Small intestine (tissue), 7 donors: ENCODE results near the gene PLA2G4B. TPM values are rescaled to one million over a fixed set of nuclear protein-coding genes. Genes with fewer than 3 reads are reported as not detected.

Experiments
- DNase-seq, 2 donors: peaks; one replicate each; pipeline versions ENCODE4 v3.0.0 to v3.0.0-alpha.2; 2013
- FAIRE-seq: peaks from 2 replicates; lab custom pipeline; 2012; peaks lifted over from hg19 to GRCh38; lab: Jason Lieb, UNC
- H3K27ac ChIP-seq, 3 donors: one replicate each; pipeline ENCODE4 v1.5.1; 2013; ENCODE audit warnings: low read length in 2 of 3, mild to moderate bottlenecking in 2 of 3, control low read depth in 1 of 3, inconsistent platforms in 1 of 3, low read depth in 1 of 3, moderate library complexity in 1 of 3
- H3K27me3 ChIP-seq, 3 donors: one replicate each; pipeline ENCODE4 v1.6.1; 2013; ENCODE audit warnings: low read length in 3 of 3, inconsistent platforms in 1 of 3; ENCODE audit not compliant: control insufficient read depth in 3 of 3, insufficient read depth in 3 of 3
- H3K36me3 ChIP-seq, 3 donors: one replicate each; pipeline ENCODE4 v1.6.1; 2013; ENCODE audit warnings: low read length in 3 of 3, inconsistent platforms in 1 of 3, low read depth in 1 of 3, mild to moderate bottlenecking in 1 of 3, moderate library complexity in 1 of 3; ENCODE audit not compliant: control insufficient read depth in 3 of 3, insufficient read depth in 2 of 3
- H3K4me1 ChIP-seq, 3 donors: one replicate each; pipeline ENCODE4 v1.6.1; 2013; ENCODE audit warnings: low read length in 2 of 3, inconsistent platforms in 1 of 3, low read depth in 1 of 3, mild to moderate bottlenecking in 1 of 3, moderate library complexity in 1 of 3; ENCODE audit not compliant: control insufficient read depth in 3 of 3, insufficient read depth in 2 of 3
- H3K4me3 ChIP-seq, 3 donors: one replicate each; pipeline ENCODE4 v1.5.1; 2013; ENCODE audit warnings: low read length in 3 of 3, control low read depth in 1 of 3, inconsistent platforms in 1 of 3, low read depth in 1 of 3, mild to moderate bottlenecking in 1 of 3, moderate library complexity in 1 of 3
- H3K9me3 ChIP-seq, 2 donors: one replicate each; pipeline ENCODE4 v1.6.1; 2013; ENCODE audit warnings: low read depth in 1 of 2, low read length in 1 of 2; ENCODE audit not compliant: control insufficient read depth in 2 of 2, insufficient read depth in 1 of 2
- WGBS, 3 donors: extraction: QIAGEN DNeasy Blood & Tissue Kit; methylation state at CpG; one replicate each; pipeline ENCODE4 v1.1.7; 2013; 5-methylcytosine and 5-hydroxymethylcytosine counted together
- polyA plus RNA-seq, 4 donors: library from polyadenylated mRNA; stranded (reverse) in 3 of 4; unstranded in 1 of 4; fragments of 200-250 nt in 3 of 4; fragments of 120-200 nt in 1 of 4; gene quantifications; one replicate each; pipeline versions ENCODE4 v1.2.1 to v1.2.3, GENCODE V29; 2013
- donor health status: healthy with polysubstance abuse.
- donor health status: control.
- donor health status: control.
- donor health status: Bipolar disorder and iron deficiency.
- donor health status: healthy.

Gene PLA2G4B
- polyA plus RNA-seq, 4 donors: 4.6 to 13.0 (median 10.2) TPM

DNA sequence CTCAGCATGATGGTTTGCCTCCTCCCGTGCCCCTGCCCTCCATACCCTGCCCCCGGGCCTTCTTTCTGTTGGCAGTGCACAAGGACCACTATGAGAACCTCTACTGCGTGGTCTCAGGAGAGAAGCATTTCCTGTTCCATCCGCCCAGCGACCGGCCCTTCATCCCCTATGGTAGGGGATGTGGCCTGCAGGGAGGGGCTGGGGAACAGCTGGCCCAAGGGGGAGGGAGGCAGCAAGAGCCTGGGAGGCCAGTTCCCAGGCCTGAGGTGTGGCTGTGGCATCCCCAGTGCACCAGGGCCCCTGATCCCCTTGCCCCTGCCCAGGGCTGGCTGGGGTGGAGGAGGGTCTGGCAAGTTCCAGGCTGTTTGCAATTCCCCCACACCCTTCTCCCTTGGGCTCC, 2.6 kb upstream of the PLA2G4B start:
- no peak overlapping the region for H3K4me3 ChIP-seq
- no peaks in the 10 kb centered on the region for H3K9me3 ChIP-seq
- 70 to 88% (median 83%) methylated on average over 6 of the region's 6 CpGs for WGBS, 3 donors
- no peaks in the 10 kb centered on the region for H3K27me3 ChIP-seq
- H3K36me3 ChIP-seq: peaks cover 0 to 77% (median 2%) of the 10 kb centered on the region in 3 donors
- H3K4me1 ChIP-seq: no peaks in the 10 kb centered on the region
- H3K27ac ChIP-seq: no peak overlapping the region
- no peak for FAIRE-seq
- DNase-seq: no peak

DNA sequence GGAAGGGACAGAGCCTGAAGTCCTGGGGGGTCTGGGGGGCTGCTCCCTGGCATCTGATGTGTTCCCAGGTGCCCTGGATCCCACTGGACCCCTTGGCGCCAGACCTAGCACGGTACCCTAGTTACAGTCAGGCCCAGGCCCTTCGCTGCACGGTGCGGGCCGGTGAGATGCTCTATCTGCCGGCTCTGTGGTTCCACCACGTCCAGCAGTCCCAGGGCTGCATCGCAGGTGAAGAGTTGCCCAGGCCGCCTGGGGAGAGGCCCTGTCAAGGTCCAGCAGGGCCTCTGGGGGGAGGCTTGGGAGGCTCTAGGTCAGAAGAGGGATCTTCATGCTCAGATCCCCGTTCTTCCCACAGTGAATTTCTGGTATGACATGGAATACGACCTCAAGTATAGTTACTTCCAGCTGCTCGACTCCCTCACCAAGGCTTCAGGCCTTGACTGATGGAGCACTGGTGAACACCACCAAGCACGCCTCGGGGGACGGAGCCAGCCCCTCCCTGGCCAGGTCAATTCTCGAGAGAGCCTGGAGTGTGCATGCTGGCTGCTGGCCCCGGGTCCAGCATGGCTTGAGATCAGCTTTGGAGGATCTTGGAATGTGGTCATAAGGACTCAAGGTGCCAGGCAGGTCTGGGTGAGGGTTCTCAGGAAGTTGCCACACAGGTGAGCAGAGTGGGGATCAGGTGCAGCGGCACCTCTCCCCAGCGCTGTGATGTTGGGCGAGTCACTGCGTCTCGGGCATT, 1.8 kb upstream of the PLA2G4B start:
- FAIRE-seq (no peak), DNase-seq (no peak)
- 92 to 97% (median 94%) methylated on average over 23 of the region's 23 CpGs for WGBS, 3 donors
- peaks cover 0 to 77% (median 2%) of the 10 kb centered on the region in 3 donors for H3K36me3 ChIP-seq
- no peaks in the 10 kb centered on the region for H3K4me1 ChIP-seq
- no peak overlapping the region for H3K27ac ChIP-seq
- no peaks in the 10 kb centered on the region for H3K9me3 ChIP-seq
- H3K27me3 ChIP-seq: no peaks in the 10 kb centered on the region
- no peak overlapping the region for H3K4me3 ChIP-seq

DNA sequence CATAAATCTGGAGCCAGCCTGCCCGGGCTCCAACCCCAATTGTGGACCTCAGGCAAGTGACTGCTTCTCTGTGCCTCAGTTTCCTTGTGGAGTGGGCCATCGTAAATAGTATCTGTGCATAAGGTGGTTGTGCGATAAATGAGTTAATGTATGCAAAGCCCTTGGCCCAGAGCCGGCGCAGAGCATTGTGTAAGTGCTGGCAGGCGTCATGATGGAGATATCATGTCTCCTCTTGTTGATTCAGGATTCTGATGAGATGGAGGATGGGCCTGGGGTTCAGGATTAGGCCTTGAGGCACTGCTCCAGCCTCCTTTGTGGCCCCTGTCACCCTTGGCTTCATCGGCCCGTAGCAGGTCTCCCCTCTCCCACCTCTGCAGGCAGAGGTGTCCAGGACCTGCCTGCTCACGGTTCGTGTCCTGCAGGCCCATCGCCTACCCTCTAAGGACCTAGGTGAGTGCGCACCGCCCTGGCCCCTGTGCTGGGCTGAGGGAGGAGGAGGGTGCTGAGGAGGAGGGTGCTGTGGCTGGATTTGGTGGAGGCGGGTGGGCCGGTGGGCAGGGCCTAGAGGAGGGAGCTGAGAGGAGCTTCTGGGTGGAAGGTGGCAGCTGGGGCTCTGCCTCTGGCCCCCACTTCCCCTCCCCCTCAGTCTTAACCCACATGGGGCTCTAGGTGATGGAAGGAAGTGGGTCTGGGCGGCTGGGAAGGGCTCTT, 1.3 kb downstream of the PLA2G4B start:
- Histone ChIP-seq H3K36me3 (peaks cover 0 to 89% (median 2%) of the 10 kb centered on the region in 3 donors), H3K27ac (no peak overlapping the region), H3K9me3 (no peaks in the 10 kb centered on the region), H3K4me1 (no peaks in the 10 kb centered on the region), H3K27me3 (no peaks in the 10 kb centered on the region), H3K4me3 (no peak overlapping the region)
- 92 to 94% (median 93%) methylated on average over 14 to 16 of the region's 16 CpGs for WGBS, 3 donors
- DNase-seq: no peak
- FAIRE-seq: no peak

DNA sequence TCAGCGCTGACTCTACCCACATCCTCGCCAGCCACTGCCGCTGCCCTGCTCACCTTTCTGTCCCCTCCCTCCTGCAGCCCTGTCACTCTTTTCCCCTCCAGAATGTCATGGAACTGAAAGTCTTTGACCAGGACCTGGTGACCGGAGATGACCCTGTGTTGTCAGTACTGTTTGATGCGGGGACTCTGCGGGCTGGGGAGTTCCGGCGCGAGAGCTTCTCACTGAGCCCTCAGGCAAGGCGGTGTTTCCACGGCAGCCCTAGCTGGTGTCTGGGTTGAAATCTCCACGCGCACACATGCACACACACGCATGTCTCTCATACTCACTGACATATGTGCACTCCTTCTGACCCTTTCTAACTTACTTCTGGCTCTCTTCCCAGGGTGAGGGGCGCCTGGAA, 2.0 kb downstream of the PLA2G4B start:
- Histone ChIP-seq H3K36me3 (peaks cover 1 to 89% (median 7%) of the 10 kb centered on the region in 3 donors), H3K4me1 (no peaks in the 10 kb centered on the region), H3K4me3 (no peak overlapping the region), H3K27ac (no peak overlapping the region), H3K9me3 (no peaks in the 10 kb centered on the region), H3K27me3 (no peaks in the 10 kb centered on the region)
- DNase-seq (no peak), FAIRE-seq (no peak)
- 95 to 97% (median 96%) methylated on average over 15 of the region's 15 CpGs for WGBS, 3 donors

DNA sequence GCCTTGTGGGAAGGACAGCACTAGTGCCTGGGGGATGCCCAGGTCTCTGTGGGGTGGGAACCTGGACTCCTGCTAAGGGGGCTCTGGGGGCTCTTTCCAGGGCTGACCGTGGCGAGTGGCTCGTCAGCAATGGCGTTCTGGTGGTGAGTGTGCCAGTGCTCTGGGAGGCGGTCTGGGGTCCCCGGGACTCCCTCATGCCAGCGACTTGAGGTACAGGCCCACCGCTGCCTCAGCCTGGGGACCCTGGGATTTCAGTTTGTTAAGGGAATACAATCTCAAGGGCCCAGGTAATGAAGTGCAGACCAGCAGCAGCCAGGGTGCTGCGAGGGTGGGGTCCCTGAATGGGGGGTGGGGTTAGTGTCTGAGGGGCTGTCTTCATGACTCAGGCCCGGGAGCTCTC, 2.5 kb downstream of the PLA2G4B start:
- no peak overlapping the region for H3K27ac ChIP-seq
- peaks cover 3 to 89% (median 11%) of the 10 kb centered on the region in 3 donors for H3K36me3 ChIP-seq
- H3K9me3 ChIP-seq: no peaks in the 10 kb centered on the region
- H3K27me3 ChIP-seq: no peaks in the 10 kb centered on the region
- DNase-seq (no peak), FAIRE-seq (no peak)
- no peak overlapping the region for H3K4me3 ChIP-seq
- no peaks in the 10 kb centered on the region for H3K4me1 ChIP-seq
- WGBS, 3 donors: 92 to 94% (median 93%) methylated on average over 10 of the region's 10 CpGs

DNA sequence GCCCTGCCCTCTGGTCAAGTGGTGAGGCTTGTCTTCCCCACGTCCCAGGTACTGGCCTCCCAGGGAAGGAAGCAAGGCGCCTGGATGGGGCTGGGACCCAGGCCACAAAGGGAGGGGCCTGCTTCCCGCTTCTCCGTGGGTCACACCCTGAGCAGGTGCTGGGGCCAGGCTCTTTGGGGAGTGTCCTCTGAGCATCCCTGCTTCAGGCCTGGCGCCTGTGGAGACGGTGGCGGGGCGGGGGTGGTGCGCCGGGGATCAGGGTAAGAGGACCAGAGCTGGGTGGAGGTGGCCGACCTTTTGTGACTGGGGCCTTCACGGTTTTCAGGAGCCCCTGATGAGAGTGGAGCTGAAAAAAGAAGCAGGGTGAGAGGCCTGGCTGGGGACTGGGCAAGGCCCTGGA, 3.6 kb downstream of the PLA2G4B start:
- 55 to 71% (median 70%) methylated on average over 10 to 12 of the region's 12 CpGs for WGBS, 3 donors
- no peak for FAIRE-seq
- Histone ChIP-seq H3K27ac (no peak overlapping the region), H3K9me3 (no peaks in the 10 kb centered on the region), H3K4me3 (no peak overlapping the region), H3K27me3 (no peaks in the 10 kb centered on the region), H3K4me1 (no peaks in the 10 kb centered on the region), H3K36me3 (peaks cover 10 to 89% (median 12%) of the 10 kb centered on the region in 3 donors)
- no peak for DNase-seq

DNA sequence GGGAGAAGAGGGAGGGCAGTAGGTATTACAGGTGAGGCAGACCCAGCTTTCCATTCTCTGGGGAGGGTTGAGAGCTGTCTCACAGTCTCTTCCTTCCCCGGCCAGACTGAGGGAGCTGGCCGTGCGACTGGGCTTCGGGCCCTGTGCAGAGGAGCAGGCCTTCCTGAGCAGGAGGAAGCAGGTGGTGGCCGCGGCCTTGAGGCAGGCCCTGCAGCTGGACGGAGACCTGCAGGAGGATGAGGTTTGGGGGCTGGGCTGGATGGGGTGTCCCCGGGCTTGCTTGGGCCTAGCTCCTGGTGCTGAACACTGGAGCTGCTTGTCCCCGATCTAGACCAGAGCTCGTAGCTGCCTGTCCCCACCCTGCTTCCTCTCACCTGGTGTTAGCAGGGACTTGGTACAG, 4.9 kb downstream of the PLA2G4B start:
- DNase-seq (no peak), FAIRE-seq (no peak)
- Histone ChIP-seq H3K4me1 (no peaks in the 10 kb centered on the region), H3K36me3 (peaks cover 12 to 93% (median 17%) of the 10 kb centered on the region in 3 donors), H3K27me3 (no peaks in the 10 kb centered on the region), H3K4me3 (no peak overlapping the region), H3K27ac (no peak overlapping the region), H3K9me3 (no peaks in the 10 kb centered on the region)
- 79 to 87% (median 82%) methylated on average over 10 of the region's 10 CpGs for WGBS, 3 donors

DNA sequence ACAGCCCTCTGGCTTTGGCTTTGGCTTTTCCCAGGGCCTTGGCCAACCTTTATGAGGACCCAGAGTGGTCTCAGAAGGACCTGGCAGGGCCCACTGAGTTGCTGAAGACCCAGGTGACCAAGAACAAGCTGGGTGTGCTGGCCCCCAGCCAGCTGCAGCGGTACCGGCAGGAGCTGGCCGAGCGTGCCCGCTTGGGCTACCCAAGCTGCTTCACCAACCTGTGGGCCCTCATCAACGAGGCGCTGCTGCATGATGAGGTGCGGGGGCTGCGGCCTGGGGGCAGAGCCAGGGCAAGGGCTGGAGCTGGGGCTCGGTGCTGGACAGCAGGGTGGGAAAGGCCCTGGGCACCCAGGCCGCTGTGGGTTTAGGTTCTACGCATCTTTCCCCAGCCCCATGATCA, 6.2 kb downstream of the PLA2G4B start:
- Histone ChIP-seq H3K27me3 (no peaks in the 10 kb centered on the region), H3K36me3 (peaks cover 12 to 96% (median 17%) of the 10 kb centered on the region in 3 donors), H3K27ac (no peak overlapping the region), H3K4me3 (no peak overlapping the region), H3K4me1 (no peaks in the 10 kb centered on the region), H3K9me3 (no peaks in the 10 kb centered on the region)
- WGBS, 3 donors: 87 to 89% (median 88%) methylated on average over 12 of the region's 12 CpGs
- no peak for FAIRE-seq
- no peak for DNase-seq
